HFF-Myc (cell line): Measurements from ENCODE around the gene SPATA31E1.

Experiments used
- DNase-seq: peaks from one replicate; pipeline ENCODE4 v3.0.0-alpha.2; 2011; ENCODE audit warnings: low read depth; ENCODE audit errors: extremely low read depth
- H3K4me3 ChIP-seq: replicated peaks from 2 replicates; pipeline ENCODE4 v1.5.1; 2011; ENCODE audit warnings: low read depth, mild to moderate bottlenecking, control low read depth, low read length
- CTCF ChIP-seq: IDR thresholded peaks from 2 replicates; pipeline ENCODE4 v1.5.1; 2012; ENCODE audit warnings: mild to moderate bottlenecking, low read depth, low read length, control low read depth; ENCODE audit errors: missing control alignments

Gene SPATA31E1

GRCh38 chr9:87855061-87855460, 27.6 kb upstream of the SPATA31E1 start:
- no peak for TF ChIP-seq CTCF
- DNase-seq, result no peak
- H3K4me3 ChIP-seq, result no peak overlapping the region

GRCh38 chr9:87857141-87857947, 25.3 kb upstream of the SPATA31E1 start:
- H3K4me3 ChIP-seq, result no peak overlapping the region
- DNase-seq, result no peak
- no peak for TF ChIP-seq CTCF

- no peak for DNase-seq
- H3K4me3 ChIP-seq, result no peak overlapping the region
- TF ChIP-seq CTCF, result no peak
Measured at GRCh38 chr9:87857948-87858335, 24.7 kb upstream of the SPATA31E1 start.

GRCh38 chr9:87859137-87859536, 23.5 kb upstream of the SPATA31E1 start:
- DNase-seq, result no peak
- H3K4me3 ChIP-seq, result no peak overlapping the region
- TF ChIP-seq CTCF, result no peak

GRCh38 chr9:87859786-87860185, 22.9 kb upstream of the SPATA31E1 start:
- TF ChIP-seq CTCF, result no peak
- H3K4me3 ChIP-seq, result no peak overlapping the region
- no peak for DNase-seq

GRCh38 chr9:87861332-87861731, 21.3 kb upstream of the SPATA31E1 start:
- TF ChIP-seq CTCF, result no peak
- no peak for DNase-seq
- H3K4me3 ChIP-seq, result no peak overlapping the region
